BE2C (cell line): ENCODE measurements around the gene ZFP14.
"Not testable (repeated sequence)": the region's sequence is repeated elsewhere in the genome, so short reads cannot be mapped to it uniquely, and the experiment has no call there.

Experiments used
- DNase-seq: peaks from one replicate; pipeline ENCODE4 v3.0.0-alpha.2; 2020
- H3K27me3 ChIP-seq: fragments of 250-450 bp; sonication (Bioruptor Pico); 2 replicates; pipeline ENCODE4 v1.5.1; 2020; ENCODE audit warnings: mild to moderate bottlenecking
- H3K36me3 ChIP-seq: fragments of 250-450 bp; sonication (Bioruptor Pico); 2 replicates; pipeline ENCODE4 v1.5.1; 2020; ENCODE audit warnings: mild to moderate bottlenecking
- H3K4me1 ChIP-seq: fragments of 250-450 bp; sonication (Bioruptor Pico); 2 replicates; pipeline ENCODE4 v1.5.1; 2020
- H3K4me3 ChIP-seq: 2 replicates; pipeline ENCODE4 v1.5.1; 2011; ENCODE audit warnings: low read depth, low read length
- H3K9me3 ChIP-seq: fragments of 250-450 bp; sonication (Bioruptor Pico); 2 replicates; pipeline ENCODE4 v1.5.1; 2020
- TF ChIP-seq, protein P1 (sequence below): IDR thresholded peaks from 2 replicates; pipeline ENCODE4 v1.5.1; 2012; ENCODE audit warnings: mild to moderate bottlenecking, low read depth, low read length

Gene ZFP14

GRCh38 chr19:36340786-36341372 is 38.1 kb downstream of the ZFP14 start:
- no peak overlapping the region for H3K4me3 ChIP-seq
- TF ChIP-seq, protein P1, sequence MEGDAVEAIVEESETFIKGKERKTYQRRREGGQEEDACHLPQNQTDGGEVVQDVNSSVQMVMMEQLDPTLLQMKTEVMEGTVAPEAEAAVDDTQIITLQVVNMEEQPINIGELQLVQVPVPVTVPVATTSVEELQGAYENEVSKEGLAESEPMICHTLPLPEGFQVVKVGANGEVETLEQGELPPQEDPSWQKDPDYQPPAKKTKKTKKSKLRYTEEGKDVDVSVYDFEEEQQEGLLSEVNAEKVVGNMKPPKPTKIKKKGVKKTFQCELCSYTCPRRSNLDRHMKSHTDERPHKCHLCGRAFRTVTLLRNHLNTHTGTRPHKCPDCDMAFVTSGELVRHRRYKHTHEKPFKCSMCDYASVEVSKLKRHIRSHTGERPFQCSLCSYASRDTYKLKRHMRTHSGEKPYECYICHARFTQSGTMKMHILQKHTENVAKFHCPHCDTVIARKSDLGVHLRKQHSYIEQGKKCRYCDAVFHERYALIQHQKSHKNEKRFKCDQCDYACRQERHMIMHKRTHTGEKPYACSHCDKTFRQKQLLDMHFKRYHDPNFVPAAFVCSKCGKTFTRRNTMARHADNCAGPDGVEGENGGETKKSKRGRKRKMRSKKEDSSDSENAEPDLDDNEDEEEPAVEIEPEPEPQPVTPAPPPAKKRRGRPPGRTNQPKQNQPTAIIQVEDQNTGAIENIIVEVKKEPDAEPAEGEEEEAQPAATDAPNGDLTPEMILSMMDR: no peak
- no peaks in the 10 kb centered on the region for H3K4me1 ChIP-seq
- H3K36me3 ChIP-seq: no peaks in the 10 kb centered on the region
- H3K27me3 ChIP-seq: no peaks in the 10 kb centered on the region
- H3K9me3 ChIP-seq: no peaks in the 10 kb centered on the region
- no peak for DNase-seq

GRCh38 chr19:36331353-36332228 is 47.4 kb downstream of the ZFP14 start:
- TF ChIP-seq, protein P1: no peak
- H3K9me3 ChIP-seq: no peaks in the 10 kb centered on the region
- H3K4me1 ChIP-seq: no peaks in the 10 kb centered on the region
- no peaks in the 10 kb centered on the region for H3K27me3 ChIP-seq
- peak overlapping the region; percentile 88 for H3K4me3 ChIP-seq
- H3K36me3 ChIP-seq: peaks cover 30% of the 10 kb centered on the region
- peak; percentile 90 for DNase-seq

- TF ChIP-seq, protein P1: no peak
Observed at GRCh38 chr19:36330216-36330615, 48.8 kb downstream of the ZFP14 start.

GRCh38 chr19:36329534-36329933 is 49.5 kb downstream of the ZFP14 start:
- H3K4me1 ChIP-seq, DNase-seq, H3K4me3 ChIP-seq, H3K27me3 ChIP-seq, H3K9me3 ChIP-seq: not testable (repeated sequence)
- H3K36me3 ChIP-seq: peaks cover 43% of the 10 kb centered on the region

More at GRCh38 chr19:36330216-36330615, 48.8 kb downstream of the ZFP14 start:
- H3K4me1 ChIP-seq: no peaks in the 10 kb centered on the region
- H3K27me3 ChIP-seq: no peaks in the 10 kb centered on the region
- DNase-seq: no peak
- H3K9me3 ChIP-seq: no peaks in the 10 kb centered on the region
- no peak overlapping the region for H3K4me3 ChIP-seq
- peaks cover 43% of the 10 kb centered on the region for H3K36me3 ChIP-seq

DNA sequence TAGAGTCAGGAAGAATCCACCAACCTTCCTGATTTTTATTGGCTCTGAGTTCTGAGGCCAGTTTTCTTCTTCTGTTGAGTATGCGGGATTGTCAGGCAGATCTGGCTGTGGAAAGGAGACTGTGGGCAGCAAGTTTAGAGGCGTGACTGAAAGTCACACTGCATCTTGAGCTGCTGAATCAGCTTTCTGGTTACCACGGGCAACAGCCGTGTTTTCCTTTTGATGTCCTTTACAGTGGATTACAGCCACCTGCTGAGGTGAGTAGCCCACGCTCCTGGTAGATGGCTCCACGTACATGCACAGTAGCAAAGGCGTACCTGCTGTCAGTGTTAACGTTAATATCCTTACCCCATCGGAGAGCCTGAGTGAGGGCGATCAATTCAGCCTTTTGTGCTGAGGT is 52.4 kb downstream of the ZFP14 start:
- H3K9me3 ChIP-seq, H3K4me3 ChIP-seq, H3K27me3 ChIP-seq, DNase-seq, H3K4me1 ChIP-seq: not testable (repeated sequence)
- H3K36me3 ChIP-seq: peaks cover 48% of the 10 kb centered on the region

- not testable (repeated sequence) for H3K4me1 ChIP-seq, H3K36me3 ChIP-seq, H3K27me3 ChIP-seq, H3K9me3 ChIP-seq, DNase-seq, H3K4me3 ChIP-seq
Observed at GRCh38 chr19:36315164-36315563, 63.8 kb downstream of the ZFP14 start.

GRCh38 chr19:36314053-36314452 is 64.9 kb downstream of the ZFP14 start:
- DNase-seq, H3K4me1 ChIP-seq, H3K9me3 ChIP-seq, H3K4me3 ChIP-seq, H3K27me3 ChIP-seq, H3K36me3 ChIP-seq: not testable (repeated sequence)

DNA sequence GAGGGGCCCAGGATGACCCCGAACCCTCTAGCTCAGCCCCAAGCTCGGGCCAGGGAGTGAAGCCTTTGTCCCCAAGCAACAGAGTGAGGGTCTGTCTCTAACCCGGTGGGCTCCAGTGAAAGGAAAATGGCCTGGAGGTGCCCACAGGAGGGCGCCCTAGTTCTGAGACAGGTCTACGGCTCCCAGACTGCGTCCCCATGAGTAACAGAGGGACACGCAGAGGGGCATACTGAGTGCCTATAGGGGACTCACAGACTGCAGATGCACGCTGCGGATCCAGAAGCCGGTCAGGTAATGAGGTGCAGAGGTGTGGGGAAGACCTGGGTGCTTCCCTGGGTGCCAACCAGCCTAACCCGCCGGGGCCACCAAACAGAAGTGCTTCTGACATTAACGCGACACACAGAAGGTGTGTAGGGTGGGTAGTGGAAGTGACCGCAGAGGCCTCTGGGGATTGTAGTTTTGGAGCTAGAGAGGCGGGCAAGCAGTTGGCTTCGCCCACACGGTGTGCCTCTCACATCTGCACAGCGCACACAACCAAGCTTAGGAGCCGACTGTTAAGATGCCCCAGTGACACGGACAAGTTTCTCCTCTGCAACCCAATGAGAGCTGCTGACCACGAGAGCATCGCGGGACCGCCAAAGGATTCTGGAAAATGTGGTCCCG is 67.8 kb downstream of the ZFP14 start:
- not testable (repeated sequence) for DNase-seq, H3K4me3 ChIP-seq, H3K9me3 ChIP-seq, H3K27me3 ChIP-seq, H3K36me3 ChIP-seq, H3K4me1 ChIP-seq

- not testable (repeated sequence) for H3K4me1 ChIP-seq, H3K27me3 ChIP-seq, H3K9me3 ChIP-seq, H3K4me3 ChIP-seq, H3K36me3 ChIP-seq, DNase-seq
Observed at GRCh38 chr19:36310416-36310990, 68.5 kb downstream of the ZFP14 start.

DNA sequence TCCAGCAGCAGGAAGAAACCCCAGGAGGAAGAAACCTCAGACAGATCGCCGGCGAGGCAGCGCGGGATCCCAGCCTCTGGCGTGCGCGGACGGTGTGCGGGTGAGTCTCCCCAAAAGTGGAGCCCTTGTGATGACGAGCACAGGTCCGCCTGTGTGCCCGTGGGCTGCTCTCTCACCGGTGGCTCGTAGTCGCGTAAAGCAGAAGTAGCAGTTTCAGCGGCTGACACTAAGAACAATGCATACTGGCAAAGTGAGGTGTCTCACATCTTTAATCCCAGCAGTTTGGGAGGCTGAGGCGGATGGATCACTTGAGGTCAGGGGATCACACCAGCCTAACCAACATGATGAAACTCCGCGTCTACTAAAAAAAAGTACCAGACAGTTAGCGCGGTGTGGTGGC is 69.2 kb downstream of the ZFP14 start:
- not testable (repeated sequence) for H3K27me3 ChIP-seq, H3K9me3 ChIP-seq, H3K4me3 ChIP-seq, H3K4me1 ChIP-seq, DNase-seq, H3K36me3 ChIP-seq

GRCh38 chr19:36309309-36309708 is 69.7 kb downstream of the ZFP14 start:
- not testable (repeated sequence) for H3K36me3 ChIP-seq, H3K9me3 ChIP-seq, H3K4me3 ChIP-seq, H3K4me1 ChIP-seq, H3K27me3 ChIP-seq
- DNase-seq: peak; percentile 26

- not testable (repeated sequence) for H3K4me3 ChIP-seq, DNase-seq, H3K4me1 ChIP-seq, H3K9me3 ChIP-seq, H3K27me3 ChIP-seq, H3K36me3 ChIP-seq
Observed at GRCh38 chr19:36292317-36292716, 86.7 kb downstream of the ZFP14 start.
